KMS-11 (cell line): Measurements from ENCODE around the gene TUBA1A.
"Not testable (repeated sequence)": the region's sequence is repeated elsewhere in the genome, so short reads cannot be mapped to it uniquely, and the experiment has no call there.

Experiments
- H2AFZ ChIP-seq: fragments of 200-600 bp; sonication (generic); 2 replicates; pipeline ENCODE4 v1.6.1; 2016; ENCODE audit warnings: antibody characterized with exemption, mixed run types, low read depth
- H3K27ac ChIP-seq: fragments of 200-600 bp; sonication (generic); 2 replicates; pipeline ENCODE4 v1.6.1; 2016; ENCODE audit warnings: mild to moderate bottlenecking, mixed run types
- H3K27me3 ChIP-seq: fragments of 200-600 bp; sonication (generic); 2 replicates; pipeline ENCODE4 v1.6.1; 2017; ENCODE audit warnings: mild to moderate bottlenecking, low read depth, mixed run types, moderate library complexity; ENCODE audit not compliant: insufficient read depth
- H3K36me3 ChIP-seq: fragments of 200-600 bp; sonication (generic); 2 replicates; pipeline ENCODE4 v1.6.1; 2017; ENCODE audit warnings: mild to moderate bottlenecking, mixed run types; ENCODE audit not compliant: insufficient read depth
- H3K4me1 ChIP-seq: fragments of 200-600 bp; sonication (generic); 2 replicates; pipeline ENCODE4 v1.6.1; 2016; ENCODE audit warnings: mild to moderate bottlenecking, low read depth, mixed run types; ENCODE audit not compliant: poor library complexity, severe bottlenecking
- H3K4me2 ChIP-seq: fragments of 200-600 bp; sonication (generic); 2 replicates; pipeline ENCODE4 v1.7.0; 2016; ENCODE audit warnings: mild to moderate bottlenecking, mixed run types
- H3K4me3 ChIP-seq: fragments of 200-600 bp; sonication (generic); IDR thresholded peaks from 2 replicates; pipeline ENCODE4 v1.6.1; 2017; ENCODE audit warnings: low read depth, low read length, mixed read lengths; ENCODE audit not compliant: insufficient read depth
- H3K79me2 ChIP-seq: fragments of 200-600 bp; sonication (generic); 2 replicates; pipeline ENCODE4 v1.6.1; 2016; ENCODE audit warnings: low read depth, mixed run types; ENCODE audit not compliant: insufficient read depth
- H3K9ac ChIP-seq: fragments of 200-600 bp; sonication (generic); 2 replicates; pipeline ENCODE4 v1.6.1; 2016; ENCODE audit warnings: mild to moderate bottlenecking, mixed run types
- H4K20me1 ChIP-seq: fragments of 200-600 bp; sonication (generic); 2 replicates; pipeline ENCODE4 v1.6.1; 2016; ENCODE audit warnings: mild to moderate bottlenecking, mixed run types; ENCODE audit not compliant: insufficient read depth
- TF ChIP-seq, protein P1 (sequence below): fragments of 200-600 bp; sonication (generic); conservative IDR thresholded peaks from 2 replicates; pipeline ENCODE4 v1.6.1; 2017; ENCODE audit warnings: low read depth, mild to moderate bottlenecking, antibody characterized with exemption, low read length, moderate library complexity, mixed read lengths

The TUBA1A gene

GRCh38 chr12:49220972-49221371 is 32.1 kb upstream of the TUBA1A start:
- H3K4me3 ChIP-seq: no peak overlapping the region
- H3K27ac ChIP-seq: no peak overlapping the region
- TF ChIP-seq, protein P1, sequence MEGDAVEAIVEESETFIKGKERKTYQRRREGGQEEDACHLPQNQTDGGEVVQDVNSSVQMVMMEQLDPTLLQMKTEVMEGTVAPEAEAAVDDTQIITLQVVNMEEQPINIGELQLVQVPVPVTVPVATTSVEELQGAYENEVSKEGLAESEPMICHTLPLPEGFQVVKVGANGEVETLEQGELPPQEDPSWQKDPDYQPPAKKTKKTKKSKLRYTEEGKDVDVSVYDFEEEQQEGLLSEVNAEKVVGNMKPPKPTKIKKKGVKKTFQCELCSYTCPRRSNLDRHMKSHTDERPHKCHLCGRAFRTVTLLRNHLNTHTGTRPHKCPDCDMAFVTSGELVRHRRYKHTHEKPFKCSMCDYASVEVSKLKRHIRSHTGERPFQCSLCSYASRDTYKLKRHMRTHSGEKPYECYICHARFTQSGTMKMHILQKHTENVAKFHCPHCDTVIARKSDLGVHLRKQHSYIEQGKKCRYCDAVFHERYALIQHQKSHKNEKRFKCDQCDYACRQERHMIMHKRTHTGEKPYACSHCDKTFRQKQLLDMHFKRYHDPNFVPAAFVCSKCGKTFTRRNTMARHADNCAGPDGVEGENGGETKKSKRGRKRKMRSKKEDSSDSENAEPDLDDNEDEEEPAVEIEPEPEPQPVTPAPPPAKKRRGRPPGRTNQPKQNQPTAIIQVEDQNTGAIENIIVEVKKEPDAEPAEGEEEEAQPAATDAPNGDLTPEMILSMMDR: no peak
- H3K9ac ChIP-seq: no peak overlapping the region
- H3K27me3 ChIP-seq: no peaks in the 10 kb centered on the region
- H3K36me3 ChIP-seq: no peaks in the 10 kb centered on the region
- no peak overlapping the region for H2AFZ ChIP-seq
- no peak overlapping the region for H3K4me2 ChIP-seq
- no peaks in the 10 kb centered on the region for H3K79me2 ChIP-seq
- H4K20me1 ChIP-seq: no peaks in the 10 kb centered on the region
- H3K4me1 ChIP-seq: no peaks in the 10 kb centered on the region

GRCh38 chr12:49219417-49220026 is 30.6 kb upstream of the TUBA1A start:
- Histone ChIP-seq H3K27me3 (no peaks in the 10 kb centered on the region), H4K20me1 (no peaks in the 10 kb centered on the region), H3K4me3 (no peak overlapping the region), H3K9ac (no peak overlapping the region), H3K79me2 (no peaks in the 10 kb centered on the region), H3K4me2 (no peak overlapping the region), H3K4me1 (no peaks in the 10 kb centered on the region), H3K36me3 (no peaks in the 10 kb centered on the region), H3K27ac (no peak overlapping the region), H2AFZ (no peak overlapping the region)
- TF ChIP-seq, protein P1: no peak

DNA sequence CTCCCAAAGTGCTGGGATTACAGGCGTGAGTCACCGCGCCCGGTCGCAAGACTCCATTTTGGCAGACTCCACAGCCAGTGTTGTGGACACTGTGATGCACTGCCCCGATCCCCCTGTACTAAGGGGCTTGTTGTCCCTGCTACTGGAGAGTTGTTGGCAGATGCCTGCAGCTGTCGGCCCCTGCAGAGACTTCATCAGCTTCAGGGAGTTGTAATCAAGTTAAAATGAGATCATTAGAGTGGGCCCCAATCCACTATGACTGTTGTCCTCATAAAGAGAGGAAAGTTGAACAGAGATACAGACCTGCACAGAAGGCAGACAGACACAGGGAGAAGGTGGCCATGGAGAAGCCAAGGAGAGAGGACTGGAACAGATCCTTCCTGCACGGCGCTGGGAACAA is 23.7 kb upstream of the TUBA1A start:
- H3K27ac ChIP-seq: no peak overlapping the region
- H2AFZ ChIP-seq: no peak overlapping the region
- H3K9ac ChIP-seq: no peak overlapping the region

DNA sequence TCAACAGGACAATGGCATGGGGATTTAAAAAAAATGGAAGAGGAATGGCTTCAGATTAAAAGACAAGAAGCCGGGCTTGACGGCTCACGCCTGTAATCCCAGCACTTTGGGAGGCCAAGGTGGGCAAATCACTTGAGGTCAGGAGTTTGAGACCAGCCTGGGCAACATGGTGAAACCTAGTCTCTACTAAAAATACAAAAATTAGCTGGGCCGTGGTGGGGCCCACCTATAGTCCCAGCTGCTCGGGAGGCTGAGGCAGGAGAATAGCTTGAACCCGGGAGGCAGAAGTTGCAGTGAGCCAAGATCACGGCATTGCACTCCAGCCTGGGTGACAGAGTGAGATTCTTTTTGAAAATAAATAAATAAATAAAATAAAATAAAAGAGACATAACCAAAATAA is 21.8 kb upstream of the TUBA1A start:
- not testable (repeated sequence) for H3K79me2 ChIP-seq

More for the DNA sequence above, 23.7 kb upstream of the TUBA1A start:
- Histone ChIP-seq H3K27me3 (no peaks in the 10 kb centered on the region), H4K20me1 (no peaks in the 10 kb centered on the region), H3K4me1 (no peaks in the 10 kb centered on the region), H3K4me3 (no peak overlapping the region), H3K79me2 (no peaks in the 10 kb centered on the region), H3K4me2 (no peak overlapping the region), H3K36me3 (no peaks in the 10 kb centered on the region)
- TF ChIP-seq, protein P1: no peak

DNA sequence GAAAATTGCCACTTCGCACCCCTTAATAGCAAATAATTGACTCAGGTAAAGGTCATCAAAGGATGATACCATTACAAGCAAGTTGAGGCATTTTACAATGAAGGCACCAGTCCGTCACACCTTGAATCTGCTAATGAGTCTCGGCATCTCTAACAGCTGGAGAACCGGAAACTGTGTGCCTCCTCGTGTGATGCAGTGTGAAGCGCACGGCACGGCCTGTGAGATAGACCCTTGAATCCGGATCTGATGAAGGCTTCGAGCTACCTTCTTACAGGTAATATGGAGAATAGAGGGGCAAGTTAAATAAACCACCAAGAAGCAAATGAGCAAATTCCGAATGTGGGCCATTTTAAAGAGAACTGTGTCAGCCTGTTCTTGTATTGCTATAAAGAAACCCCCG is 19.8 kb upstream of the TUBA1A start:
- Histone ChIP-seq H3K4me2 (no peak overlapping the region), H4K20me1 (no peaks in the 10 kb centered on the region), H3K9ac (no peak overlapping the region), H3K27ac (no peak overlapping the region), H3K27me3 (no peaks in the 10 kb centered on the region), H2AFZ (no peak overlapping the region), H3K4me3 (no peak overlapping the region), H3K36me3 (no peaks in the 10 kb centered on the region), H3K79me2 (no peaks in the 10 kb centered on the region), H3K4me1 (no peaks in the 10 kb centered on the region)
- TF ChIP-seq, protein P1: no peak

More for the DNA sequence above, 21.8 kb upstream of the TUBA1A start:
- not testable (repeated sequence) for H3K4me3 ChIP-seq, H3K4me2 ChIP-seq, H3K27ac ChIP-seq, H3K4me1 ChIP-seq, H3K27me3 ChIP-seq, H2AFZ ChIP-seq, H4K20me1 ChIP-seq, H3K36me3 ChIP-seq, H3K9ac ChIP-seq
